Neural cell (in vitro differentiated cells): ENCODE measurements around the gene WNT6. TPM values are rescaled to one million over a fixed set of nuclear protein-coding genes. Genes with fewer than 3 reads are reported as not detected.

Experiments used
- H2AFZ ChIP-seq: fragments of 200-600, 300-800 bp; sonication (generic), shearing (Covaris generic); 2 replicates; pipeline ENCODE4 v1.6.0; 2014; ENCODE audit warnings: low read depth, mild to moderate bottlenecking, antibody characterized with exemption, low read length, moderate library complexity
- H3F3A ChIP-seq: fragments of 200-600 bp; shearing (Covaris generic); 2 replicates; pipeline ENCODE4 v1.6.1; 2016; ENCODE audit warnings: mild to moderate bottlenecking, moderate library complexity, mixed read lengths, antibody characterized with exemption, low read length; ENCODE audit not compliant: insufficient read depth, poor library complexity, severe bottlenecking
- H3K27ac ChIP-seq: fragments of 200-600, 300-800 bp; sonication (generic), shearing (Covaris generic); 2 replicates; pipeline ENCODE4 v1.5.1; 2014; ENCODE audit warnings: mild to moderate bottlenecking, low read length, moderate library complexity
- H3K27me3 ChIP-seq: fragments of 300-800, 200-600 bp; sonication (generic), shearing (Covaris generic); 2 replicates; pipeline ENCODE4 v1.6.0; 2014; ENCODE audit warnings: mild to moderate bottlenecking, low read depth, low read length, moderate library complexity; ENCODE audit not compliant: insufficient read depth
- H3K36me3 ChIP-seq: fragments of 300-800, 200-600 bp; sonication (generic), shearing (Covaris generic); 2 replicates; pipeline ENCODE4 v1.5.1; 2014; ENCODE audit warnings: mild to moderate bottlenecking, antibody characterized with exemption, low read length, moderate library complexity; ENCODE audit not compliant: insufficient read depth
- H3K4me2 ChIP-seq: fragments of 300-800, 200-600 bp; sonication (generic), shearing (Covaris generic); 2 replicates; pipeline ENCODE4 v1.6.0; 2014; ENCODE audit warnings: mild to moderate bottlenecking, low read length
- H3K4me3 ChIP-seq: fragments of 300-800, 200-600 bp; sonication (generic), shearing (Covaris generic); 2 replicates; pipeline ENCODE4 v1.5.1; 2014; ENCODE audit warnings: mild to moderate bottlenecking, low read length, moderate library complexity
- H3K79me2 ChIP-seq: fragments of 200-600 bp; shearing (Covaris generic); replicated peaks from 2 replicates; pipeline ENCODE4 v1.6.0; 2014; ENCODE audit warnings: mild to moderate bottlenecking, low read length, moderate library complexity; ENCODE audit not compliant: insufficient read depth
- H3K9ac ChIP-seq: fragments of 300-800, 200-600 bp; sonication (generic), shearing (Covaris generic); 2 replicates; pipeline ENCODE4 v1.6.1; 2016; ENCODE audit warnings: mild to moderate bottlenecking, low read length, mixed read lengths
- H3K9me2 ChIP-seq: fragments of 200-600 bp; shearing (Covaris generic); 2 replicates; pipeline ENCODE4 v1.6.1; 2016; ENCODE audit warnings: mild to moderate bottlenecking, low read length, mixed read lengths; ENCODE audit not compliant: insufficient read depth
- H3K9me3 ChIP-seq: fragments of 200-600, 300-800 bp; sonication (generic), shearing (Covaris generic); 2 replicates; pipeline ENCODE4 v1.6.1; 2016; ENCODE audit warnings: mild to moderate bottlenecking, mixed run types, low read length, moderate library complexity, mixed read lengths
- H4K20me1 ChIP-seq: fragments of 200-600 bp; shearing (Covaris generic); 2 replicates; pipeline ENCODE4 v1.6.1; 2016; ENCODE audit warnings: mild to moderate bottlenecking, mixed run types; ENCODE audit not compliant: insufficient read depth
- EP300 ChIP-seq: fragments of 450-650 bp; conservative IDR thresholded peaks from 2 replicates; pipeline ENCODE4 v1.6.1; 2014; ENCODE audit warnings: antibody characterized with exemption, mild to moderate bottlenecking, moderate library complexity; ENCODE audit not compliant: poor library complexity, severe bottlenecking
- EZH2 ChIP-seq: fragments of 200-600, 300-800 bp; shearing (Covaris generic), sonication (generic); IDR thresholded peaks from 2 replicates; pipeline ENCODE4 v1.6.1; 2014; ENCODE audit warnings: antibody characterized with exemption, low read length, borderline replicate concordance, mild to moderate bottlenecking; ENCODE audit not compliant: insufficient read depth, poor library complexity, severe bottlenecking
- MXI1 ChIP-seq: fragments of 450-650 bp; conservative IDR thresholded peaks from 2 replicates; pipeline ENCODE4 v1.6.1; 2014; ENCODE audit warnings: antibody characterized with exemption, mild to moderate bottlenecking; ENCODE audit not compliant: poor library complexity, severe bottlenecking
- POLR2AphosphoS5 ChIP-seq: IDR thresholded peaks from 2 replicates; pipeline ENCODE4 v1.6.1; 2012
- RAD21 ChIP-seq: fragments of 450-650 bp; conservative IDR thresholded peaks from 2 replicates; pipeline ENCODE4 v1.6.1; 2014; ENCODE audit warnings: antibody characterized with exemption, mild to moderate bottlenecking, moderate library complexity
- REST ChIP-seq: IDR thresholded peaks from 2 replicates; pipeline ENCODE4 v1.6.1; 2012; ENCODE audit warnings: borderline replicate concordance
- SMC3 ChIP-seq: fragments of 450-650 bp; conservative IDR thresholded peaks from 2 replicates; pipeline ENCODE4 v1.6.1; 2014; ENCODE audit warnings: antibody characterized with exemption, mild to moderate bottlenecking, moderate library complexity; ENCODE audit not compliant: poor library complexity
- TAF1 ChIP-seq: IDR thresholded peaks from 2 replicates; pipeline ENCODE4 v1.6.1; 2012; ENCODE audit warnings: low read depth
- polyA plus RNA-seq: library from polyadenylated mRNA; depleted of rRNA; stranded (reverse); fragments of >200 nt; gene quantifications from 2 replicates; pipeline ENCODE4 v1.2.3, GENCODE V29; 2014
- TF ChIP-seq, protein P1 (sequence below): fragments of 450-650 bp; IDR thresholded peaks from 2 replicates; pipeline ENCODE4 v1.5.1; 2014; ENCODE audit warnings: antibody characterized with exemption, mild to moderate bottlenecking, moderate library complexity; ENCODE audit not compliant: poor library complexity, severe bottlenecking

Gene WNT6
- polyA plus RNA-seq, 1 donor from 2014 or later, result not detected

DNA sequence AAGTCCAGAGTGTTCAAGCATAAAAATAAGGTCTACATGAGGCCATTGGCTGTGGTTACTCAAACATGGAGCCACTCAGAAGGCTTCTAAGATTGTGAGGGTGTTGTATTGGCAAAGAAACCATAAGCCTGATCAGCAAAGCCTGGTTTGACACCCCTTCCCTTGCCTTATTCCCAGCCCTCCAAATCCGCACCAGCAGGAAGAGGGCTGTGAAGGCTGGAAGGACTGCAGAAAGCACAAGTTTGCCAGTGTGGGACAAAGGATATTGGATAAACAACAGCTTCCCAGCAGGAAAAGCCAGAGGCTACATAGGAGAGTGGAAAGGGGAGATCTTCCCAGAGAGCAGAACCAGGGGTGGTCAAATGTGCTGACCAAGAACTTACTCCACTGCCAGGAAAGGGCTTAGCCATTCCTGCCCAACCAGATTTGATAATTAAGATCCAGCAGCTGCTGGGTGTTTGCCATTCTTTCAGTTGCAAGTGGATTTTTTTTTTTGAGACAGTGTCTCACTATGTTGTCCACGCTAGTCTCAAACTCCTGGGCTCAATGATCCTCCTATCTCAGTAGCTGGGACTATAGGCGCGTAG, 26.5 kb upstream of the WNT6 start:
- Histone ChIP-seq H3K9me3 (no peaks in the 10 kb centered on the region), H3K9ac (no peak overlapping the region), H4K20me1 (no peaks in the 10 kb centered on the region), H3K36me3 (no peaks in the 10 kb centered on the region), H3K79me2 (no peaks in the 10 kb centered on the region), H3F3A (no peaks in the 10 kb centered on the region), H3K27me3 (peaks cover 7% of the 10 kb centered on the region), H3K4me3 (no peak overlapping the region), H3K27ac (no peak overlapping the region), H3K9me2 (no peaks in the 10 kb centered on the region), H3K4me2 (no peak overlapping the region), H2AFZ (no peak overlapping the region)
- TF ChIP-seq, protein P1, sequence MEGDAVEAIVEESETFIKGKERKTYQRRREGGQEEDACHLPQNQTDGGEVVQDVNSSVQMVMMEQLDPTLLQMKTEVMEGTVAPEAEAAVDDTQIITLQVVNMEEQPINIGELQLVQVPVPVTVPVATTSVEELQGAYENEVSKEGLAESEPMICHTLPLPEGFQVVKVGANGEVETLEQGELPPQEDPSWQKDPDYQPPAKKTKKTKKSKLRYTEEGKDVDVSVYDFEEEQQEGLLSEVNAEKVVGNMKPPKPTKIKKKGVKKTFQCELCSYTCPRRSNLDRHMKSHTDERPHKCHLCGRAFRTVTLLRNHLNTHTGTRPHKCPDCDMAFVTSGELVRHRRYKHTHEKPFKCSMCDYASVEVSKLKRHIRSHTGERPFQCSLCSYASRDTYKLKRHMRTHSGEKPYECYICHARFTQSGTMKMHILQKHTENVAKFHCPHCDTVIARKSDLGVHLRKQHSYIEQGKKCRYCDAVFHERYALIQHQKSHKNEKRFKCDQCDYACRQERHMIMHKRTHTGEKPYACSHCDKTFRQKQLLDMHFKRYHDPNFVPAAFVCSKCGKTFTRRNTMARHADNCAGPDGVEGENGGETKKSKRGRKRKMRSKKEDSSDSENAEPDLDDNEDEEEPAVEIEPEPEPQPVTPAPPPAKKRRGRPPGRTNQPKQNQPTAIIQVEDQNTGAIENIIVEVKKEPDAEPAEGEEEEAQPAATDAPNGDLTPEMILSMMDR, result no peak
- no peak for TF ChIP-seq SMC3
- TF ChIP-seq EP300, result no peak
- no peak for TF ChIP-seq TAF1
- no peak for TF ChIP-seq RAD21

DNA sequence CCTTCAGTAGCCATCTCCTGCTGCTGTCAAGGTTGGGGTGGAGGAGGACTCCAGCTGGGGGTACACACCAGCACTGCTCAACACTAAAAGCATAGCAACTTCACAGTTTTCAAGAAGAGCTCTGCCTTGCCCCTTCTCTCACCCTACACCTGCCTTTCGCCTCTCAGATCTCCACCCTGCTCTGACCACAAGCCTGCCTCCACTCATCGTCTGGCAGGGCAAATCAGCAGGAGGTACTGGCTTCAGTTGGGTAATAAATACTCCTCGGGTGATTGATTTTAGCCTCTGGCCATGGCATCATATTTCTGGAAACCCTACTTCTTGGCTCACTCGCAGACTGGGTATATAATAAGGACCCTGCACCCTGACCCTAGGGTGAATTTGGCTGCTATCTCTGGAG, 24.9 kb upstream of the WNT6 start:
- Histone ChIP-seq H4K20me1 (no peaks in the 10 kb centered on the region), H3K4me3 (no peak overlapping the region), H3K4me2 (no peak overlapping the region), H3K27me3 (peaks cover 13% of the 10 kb centered on the region), H3K79me2 (no peaks in the 10 kb centered on the region), H2AFZ (no peak overlapping the region), H3K9ac (no peak overlapping the region), H3K27ac (no peak overlapping the region), H3F3A (no peaks in the 10 kb centered on the region), H3K9me2 (no peaks in the 10 kb centered on the region), H3K36me3 (no peaks in the 10 kb centered on the region), H3K9me3 (no peaks in the 10 kb centered on the region)
- TF ChIP-seq REST (no peak), EP300 (no peak), MXI1 (no peak), EZH2 (no peak), TAF1 (no peak), SMC3 (no peak), POLR2AphosphoS5 (no peak), RAD21 (no peak)
- TF ChIP-seq, protein P1, result no peak
